HG03066 (cell line): ENCODE measurements around the gene PAX9.
"Not testable (repeated sequence)": the region's sequence is repeated elsewhere in the genome, so short reads cannot be mapped to it uniquely, and the experiment has no call there.

Source experiments
- ATAC-seq: cut with Tn5 transposase; IDR thresholded peaks from one replicate; pipeline ENCODE4 v1.9.1; 2021; ENCODE audit warnings: low read depth; ENCODE audit not compliant: unreplicated experiment

PAX9 gene

GRCh38 chr14:36671149-36671548, 9.5 kb downstream of the PAX9 start:
- ATAC-seq: no peak

GRCh38 chr14:36672095-36672494, 10.4 kb downstream of the PAX9 start:
- ATAC-seq: no peak

GRCh38 chr14:36674659-36675058, 13.0 kb downstream of the PAX9 start:
- no peak for ATAC-seq

- ATAC-seq: no peak
Measured at GRCh38 chr14:36675581-36675980, 13.9 kb downstream of the PAX9 start.

GRCh38 chr14:36676236-36676635, 14.6 kb downstream of the PAX9 start:
- no peak for ATAC-seq

GRCh38 chr14:36682338-36682737, 20.7 kb downstream of the PAX9 start:
- ATAC-seq: no peak

- ATAC-seq: no peak
Measured at GRCh38 chr14:36683083-36683724, 21.5 kb downstream of the PAX9 start.

GRCh38 chr14:36684946-36685345, 23.3 kb downstream of the PAX9 start:
- no peak for ATAC-seq

GRCh38 chr14:36690311-36691040, 28.8 kb downstream of the PAX9 start:
- no peak for ATAC-seq

GRCh38 chr14:36699420-36699819, 37.8 kb downstream of the PAX9 start:
- not testable (repeated sequence) for ATAC-seq

GRCh38 chr14:36700651-36701050, 39.0 kb downstream of the PAX9 start:
- no peak for ATAC-seq

GRCh38 chr14:36701132-36701531, 39.5 kb downstream of the PAX9 start:
- ATAC-seq: no peak

GRCh38 chr14:36702474-36702873, 40.8 kb downstream of the PAX9 start:
- no peak for ATAC-seq

- ATAC-seq: no peak
Measured at GRCh38 chr14:36707570-36707969, 45.9 kb downstream of the PAX9 start.

GRCh38 chr14:36713960-36714703, 52.5 kb downstream of the PAX9 start:
- no peak for ATAC-seq

GRCh38 chr14:36716614-36717184, 55.0 kb downstream of the PAX9 start:
- ATAC-seq: no peak

GRCh38 chr14:36717363-36717762, 55.7 kb downstream of the PAX9 start:
- ATAC-seq: no peak

- ATAC-seq: no peak
Measured at GRCh38 chr14:36718216-36718615, 56.6 kb downstream of the PAX9 start.

GRCh38 chr14:36719823-36720222, 58.2 kb downstream of the PAX9 start:
- ATAC-seq: no peak

- ATAC-seq: no peak
Measured at GRCh38 chr14:36720657-36721056, 59.0 kb downstream of the PAX9 start.

GRCh38 chr14:36721877-36722276, 60.2 kb downstream of the PAX9 start:
- ATAC-seq: no peak
